ENCODE results near the gene C4A. TPM values are rescaled to one million over a fixed set of nuclear protein-coding genes. Genes with fewer than 3 reads are reported as not detected.
"Not testable (repeated sequence)": the region's sequence is repeated elsewhere in the genome, so short reads cannot be mapped to it uniquely, and the experiment has no call there.

C4A gene
- polyA plus RNA-seq, 3 donors = 13.7 to 26.8 (median 16.1) TPM

DNA sequence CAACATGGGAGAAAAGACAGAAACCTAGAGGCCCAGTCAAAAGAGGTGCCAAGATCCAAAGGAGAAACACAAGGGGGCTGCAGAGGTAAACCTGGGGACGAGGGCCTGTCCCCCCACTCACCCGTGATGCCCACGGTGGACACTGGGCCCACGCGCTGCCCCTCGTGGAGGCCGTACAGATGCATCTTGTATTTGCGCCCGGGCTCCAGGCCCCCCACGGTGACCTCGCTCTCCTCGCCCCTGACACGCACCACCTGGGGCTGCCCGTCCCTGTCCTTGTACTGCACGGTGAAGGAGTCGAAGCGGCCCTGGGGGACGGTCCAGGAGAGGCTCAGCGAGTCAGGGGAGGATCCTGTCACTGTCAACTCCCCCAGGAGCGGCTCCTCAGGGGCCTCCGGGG, 67.3 kb downstream of the C4A start:
- DNase-seq = not testable (repeated sequence)

DNA sequence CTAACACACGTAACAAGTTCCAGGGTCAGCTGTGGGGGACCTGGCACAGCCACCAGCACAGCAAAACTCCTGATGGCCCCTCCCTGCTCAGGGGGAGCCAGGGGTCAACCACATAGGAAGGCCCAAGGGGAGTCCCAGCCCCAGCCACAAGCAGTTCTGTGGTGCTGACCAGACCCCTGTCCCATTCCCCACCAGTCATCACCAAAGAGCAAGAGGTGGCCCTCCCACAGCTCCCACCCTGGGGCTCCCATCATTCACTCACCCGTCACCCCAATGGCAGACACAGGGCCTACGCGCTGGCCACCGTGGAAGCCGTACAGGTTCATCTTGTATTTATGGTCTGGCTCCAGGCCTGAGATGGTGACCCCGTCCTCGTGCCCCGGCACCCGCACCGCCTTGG, 67.9 kb downstream of the C4A start:
- not testable (repeated sequence) for DNase-seq

- no peak for DNase-seq
These were observed 68.7 kb downstream of the C4A start for GRCh38 chr6:32050562-32050961.

Other genes starting within 250 kb of the C4A start
- gene CLIC1, start 245.5 kb upstream of the C4A start, polyA plus RNA-seq (ENCODE audit: insufficient read length in 3 of 3) = 100 to 1,000 TPM; 280 to 320 (median 296) TPM
- 10 to 100 TPM; 18.1 to 54.6 (median 52.1) TPM for gene MSH5, start 242.1 kb upstream of the C4A start, polyA plus RNA-seq (ENCODE audit: insufficient read length in 3 of 3)
- gene SAPCD1, start 219.4 kb upstream of the C4A start, polyA plus RNA-seq (ENCODE audit: insufficient read length in 3 of 3) = 10 to 100 TPM in 2 of 3 donors, 1 to 10 TPM in 1; 5.6 to 13.8 (median 10.7) TPM
- gene VWA7, start 204.7 kb upstream of the C4A start, polyA plus RNA-seq (ENCODE audit: insufficient read length in 3 of 3) = 10 to 100 TPM in 2 of 3 donors, 1 to 10 TPM in 1; 8.8 to 14.0 (median 13.1) TPM
- 10 to 100 TPM; 60.0 to 71.2 (median 65.2) TPM for gene VARS1, start 186.3 kb upstream of the C4A start, polyA plus RNA-seq (ENCODE audit: insufficient read length in 3 of 3)
- gene LSM2, start 175.1 kb upstream of the C4A start, polyA plus RNA-seq (ENCODE audit: insufficient read length in 3 of 3) = 10 to 100 TPM; 79.4 to 84.0 (median 81.1) TPM
- gene HSPA1L, start 166.8 kb upstream of the C4A start, polyA plus RNA-seq (ENCODE audit: insufficient read length in 3 of 3) = 1 to 10 TPM; 3.7 to 4.6 (median 3.8) TPM
- 100 to 1,000 TPM; 104 to 122 (median 112) TPM for gene HSPA1A, start 166.5 kb upstream of the C4A start, polyA plus RNA-seq (ENCODE audit: insufficient read length in 3 of 3)
- gene HSPA1B, start 154.3 kb upstream of the C4A start, polyA plus RNA-seq (ENCODE audit: insufficient read length in 3 of 3) = 100 to 1,000 TPM; 125 to 178 (median 158) TPM
- gene NEU1, start 119.2 kb upstream of the C4A start, polyA plus RNA-seq (ENCODE audit: insufficient read length in 3 of 3) = 10 to 100 TPM; 78.1 to 85.5 (median 82.5) TPM
- 10 to 100 TPM; 35.1 to 68.8 (median 66.9) TPM for gene SLC44A4, start 103.1 kb upstream of the C4A start, polyA plus RNA-seq (ENCODE audit: insufficient read length in 3 of 3)
- gene EHMT2, start 84.4 kb upstream of the C4A start, polyA plus RNA-seq (ENCODE audit: insufficient read length in 3 of 3) = 100 to 1,000 TPM in 1 of 3 donors, 10 to 100 TPM in 2; 92.0 to 100 (median 98.1) TPM
- gene ZBTB12, start 80.0 kb upstream of the C4A start, polyA plus RNA-seq (ENCODE audit: insufficient read length in 3 of 3) = 10 to 100 TPM; 27.7 to 35.2 (median 29.6) TPM
- gene C2, start 54.3 kb upstream of the C4A start, polyA plus RNA-seq (ENCODE audit: insufficient read length in 3 of 3) = 1 to 10 TPM; 3.3 to 4.8 (median 4.5) TPM
- gene CFB, start 36.0 kb upstream of the C4A start, polyA plus RNA-seq (ENCODE audit: insufficient read length in 3 of 3) = 1 to 10 TPM; 4.3 to 8.4 (median 6.5) TPM
- gene NELFE, start 23.1 kb upstream of the C4A start, polyA plus RNA-seq (ENCODE audit: insufficient read length in 3 of 3) = 100 to 1,000 TPM in 1 of 3 donors, 10 to 100 TPM in 2; 95.7 to 107 (median 95.8) TPM
- gene SKIC2, start 22.9 kb upstream of the C4A start, polyA plus RNA-seq (ENCODE audit: insufficient read length in 3 of 3) = 10 to 100 TPM; 49.2 to 54.8 (median 50.5) TPM
- gene DXO, start 9.9 kb upstream of the C4A start, polyA plus RNA-seq (ENCODE audit: insufficient read length in 3 of 3) = 10 to 100 TPM; 33.8 to 37.2 (median 35.1) TPM
- 10 to 100 TPM; 21.3 to 27.5 (median 22.2) TPM for gene C4B, start 32.7 kb downstream of the C4A start, polyA plus RNA-seq (ENCODE audit: insufficient read length in 3 of 3)
- 1 to 10 TPM in 2 of 3 donors, under 1 TPM in 1; 0.43 to 2.4 (median 1.8) TPM for gene CYP21A2, start 56.4 kb downstream of the C4A start, polyA plus RNA-seq (ENCODE audit: insufficient read length in 3 of 3)
- 1 to 10 TPM; 4.3 to 5.6 (median 4.3) TPM for gene TNXB, start 127.3 kb downstream of the C4A start, polyA plus RNA-seq (ENCODE audit: insufficient read length in 3 of 3)
- 100 to 1,000 TPM in 1 of 3 donors, 10 to 100 TPM in 2; 89.8 to 114 (median 96.6) TPM for gene ATF6B, start 146.2 kb downstream of the C4A start, polyA plus RNA-seq (ENCODE audit: insufficient read length in 3 of 3)
- gene FKBPL, start 148.2 kb downstream of the C4A start, polyA plus RNA-seq (ENCODE audit: insufficient read length in 3 of 3) = 1 to 10 TPM; 7.9 to 9.4 (median 9.2) TPM
- gene PRRT1, start 169.9 kb downstream of the C4A start, polyA plus RNA-seq (ENCODE audit: insufficient read length in 3 of 3) = 1 to 10 TPM; 2.2 to 3.9 (median 2.8) TPM
- 10 to 100 TPM; 34.4 to 56.0 (median 44.0) TPM for gene PPT2, start 172.1 kb downstream of the C4A start, polyA plus RNA-seq (ENCODE audit: insufficient read length in 3 of 3)
- gene EGFL8, start 182.5 kb downstream of the C4A start, polyA plus RNA-seq (ENCODE audit: insufficient read length in 3 of 3) = 10 to 100 TPM; 24.9 to 42.0 (median 35.8) TPM
- gene AGPAT1, start 194.0 kb downstream of the C4A start, polyA plus RNA-seq (ENCODE audit: insufficient read length in 3 of 3) = 100 to 1,000 TPM; 108 to 122 (median 116) TPM
- gene RNF5, start 196.3 kb downstream of the C4A start, polyA plus RNA-seq (ENCODE audit: insufficient read length in 3 of 3) = 100 to 1,000 TPM in 2 of 3 donors, 10 to 100 TPM in 1; 95.0 to 110 (median 110) TPM
- 10 to 100 TPM; 18.7 to 27.0 (median 26.8) TPM for gene AGER, start 202.2 kb downstream of the C4A start, polyA plus RNA-seq (ENCODE audit: insufficient read length in 3 of 3)
- gene PBX2, start 208.1 kb downstream of the C4A start, polyA plus RNA-seq (ENCODE audit: insufficient read length in 3 of 3) = 100 to 1,000 TPM; 180 to 191 (median 190) TPM
- gene GPSM3, start 210.6 kb downstream of the C4A start, polyA plus RNA-seq (ENCODE audit: insufficient read length in 3 of 3) = 10 to 100 TPM; 10.0 to 12.9 (median 10.6) TPM
- gene NOTCH4, start 242.0 kb downstream of the C4A start, polyA plus RNA-seq (ENCODE audit: insufficient read length in 3 of 3) = 10 to 100 TPM; 17.4 to 30.0 (median 24.5) TPM

All from renal pelvis (tissue), 4 donors.